HG03460 (cell line): ENCODE measurements around the gene ATP5F1A.
"Not testable (repeated sequence)": the region's sequence is repeated elsewhere in the genome, so short reads cannot be mapped to it uniquely, and the experiment has no call there.

Experiments used
- ATAC-seq: cut with Tn5 transposase; IDR thresholded peaks from one replicate; pipeline ENCODE4 v1.9.1; 2021; ENCODE audit not compliant: unreplicated experiment

ATP5F1A gene

DNA sequence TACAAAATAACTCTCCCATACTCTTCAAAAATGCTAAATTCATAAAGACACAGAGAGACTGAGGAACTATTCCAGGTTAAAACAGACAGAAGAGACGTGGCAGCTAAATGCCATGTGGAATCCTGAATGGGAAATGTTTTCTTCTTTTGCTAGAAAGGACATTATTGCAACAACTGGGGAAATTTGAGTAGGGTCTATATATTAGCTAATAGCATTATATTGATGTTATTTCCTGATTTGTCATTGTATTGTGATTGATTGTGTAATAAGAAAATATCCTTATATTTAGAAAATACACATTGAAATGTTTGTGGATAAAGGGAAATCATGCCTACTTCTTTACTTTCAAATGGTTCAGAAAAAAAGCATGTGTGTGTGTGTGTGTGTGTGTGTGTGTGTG is 49.5 kb downstream of the ATP5F1A start:
- no peak for ATAC-seq

DNA sequence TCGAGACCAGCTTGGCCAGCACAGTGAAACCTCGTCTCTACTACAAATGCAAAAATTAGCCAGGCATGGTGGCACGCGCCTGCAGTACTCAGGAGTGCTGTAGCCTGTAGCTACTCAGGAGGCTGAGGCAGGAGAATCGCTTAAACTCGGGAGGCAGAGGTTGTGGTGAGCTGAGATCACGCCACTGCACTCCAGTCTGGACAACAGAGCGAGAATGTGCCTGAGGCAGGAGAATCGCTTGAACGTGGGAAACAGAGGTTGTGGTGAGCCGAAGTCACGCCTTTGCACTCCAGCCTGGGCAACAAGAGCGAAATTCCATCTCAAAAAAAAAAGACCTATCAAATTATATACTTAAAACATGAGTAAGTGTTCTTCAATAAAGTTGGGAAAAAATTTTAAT is 50.7 kb downstream of the ATP5F1A start:
- not testable (repeated sequence) for ATAC-seq

DNA sequence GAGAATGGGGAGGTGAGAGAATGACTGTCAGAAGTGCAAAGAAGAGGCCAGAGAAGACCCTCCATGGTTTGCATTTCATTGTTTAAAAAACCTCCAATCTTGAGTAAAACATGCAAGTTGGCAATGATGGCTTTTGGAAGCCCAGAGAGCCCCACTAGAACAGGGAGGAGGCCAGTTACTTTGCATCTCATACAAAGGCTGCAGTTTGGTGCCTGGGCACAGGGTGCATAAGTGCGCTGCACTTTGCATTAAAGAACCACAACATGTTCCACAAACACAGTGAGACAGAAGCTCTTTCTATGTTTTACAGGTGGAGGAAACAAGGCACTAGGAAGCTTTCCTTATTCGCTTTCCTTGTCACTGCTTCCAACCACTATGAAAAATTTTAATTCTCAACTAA is 51.4 kb downstream of the ATP5F1A start:
- ATAC-seq, result no peak

GRCh38 chr18:46046126-46046525 is 52.0 kb downstream of the ATP5F1A start:
- ATAC-seq, result no peak

- no peak for ATAC-seq
Observed at GRCh38 chr18:46042571-46043123, 55.4 kb downstream of the ATP5F1A start.

GRCh38 chr18:46040747-46041104 is 57.4 kb downstream of the ATP5F1A start:
- ATAC-seq, result no peak

GRCh38 chr18:46040033-46040746 is 57.9 kb downstream of the ATP5F1A start:
- ATAC-seq, result no peak

DNA sequence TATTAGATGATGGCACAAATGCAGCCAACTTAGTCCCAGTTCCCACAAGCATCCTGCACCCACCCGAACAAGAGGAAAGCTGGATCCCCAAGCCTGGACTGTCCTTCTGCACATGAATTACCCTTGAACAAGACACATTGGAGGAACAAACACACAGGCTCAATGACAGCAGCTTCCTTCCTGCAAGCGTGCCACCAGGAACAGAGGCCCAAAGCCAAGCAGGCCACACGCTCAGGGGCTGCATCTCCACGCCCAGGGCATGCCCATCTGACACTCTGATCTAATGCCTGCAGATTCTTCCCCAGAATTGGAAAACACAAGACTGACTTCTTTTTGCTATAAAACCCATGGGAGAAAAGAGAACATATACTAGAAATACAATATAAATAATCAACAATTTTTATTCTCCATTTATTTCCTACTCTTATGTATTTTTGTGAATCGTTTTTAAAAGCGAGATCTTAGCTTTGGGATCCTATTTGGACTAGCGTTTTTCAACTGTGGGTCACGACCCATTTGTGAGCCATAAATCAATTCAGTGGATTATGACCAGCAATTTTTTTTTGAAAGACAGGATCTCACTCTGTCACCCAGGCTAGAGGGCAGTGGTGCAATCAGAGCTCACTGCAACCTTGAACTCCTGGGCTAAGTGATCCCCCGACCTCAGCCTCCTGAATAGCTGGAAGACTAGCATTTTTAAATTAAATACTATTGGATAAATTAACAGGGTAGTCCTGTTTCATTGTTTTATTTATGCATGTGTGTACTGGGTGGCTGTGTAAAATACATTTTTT is 60.4 kb downstream of the ATP5F1A start:
- no peak for ATAC-seq

DNA sequence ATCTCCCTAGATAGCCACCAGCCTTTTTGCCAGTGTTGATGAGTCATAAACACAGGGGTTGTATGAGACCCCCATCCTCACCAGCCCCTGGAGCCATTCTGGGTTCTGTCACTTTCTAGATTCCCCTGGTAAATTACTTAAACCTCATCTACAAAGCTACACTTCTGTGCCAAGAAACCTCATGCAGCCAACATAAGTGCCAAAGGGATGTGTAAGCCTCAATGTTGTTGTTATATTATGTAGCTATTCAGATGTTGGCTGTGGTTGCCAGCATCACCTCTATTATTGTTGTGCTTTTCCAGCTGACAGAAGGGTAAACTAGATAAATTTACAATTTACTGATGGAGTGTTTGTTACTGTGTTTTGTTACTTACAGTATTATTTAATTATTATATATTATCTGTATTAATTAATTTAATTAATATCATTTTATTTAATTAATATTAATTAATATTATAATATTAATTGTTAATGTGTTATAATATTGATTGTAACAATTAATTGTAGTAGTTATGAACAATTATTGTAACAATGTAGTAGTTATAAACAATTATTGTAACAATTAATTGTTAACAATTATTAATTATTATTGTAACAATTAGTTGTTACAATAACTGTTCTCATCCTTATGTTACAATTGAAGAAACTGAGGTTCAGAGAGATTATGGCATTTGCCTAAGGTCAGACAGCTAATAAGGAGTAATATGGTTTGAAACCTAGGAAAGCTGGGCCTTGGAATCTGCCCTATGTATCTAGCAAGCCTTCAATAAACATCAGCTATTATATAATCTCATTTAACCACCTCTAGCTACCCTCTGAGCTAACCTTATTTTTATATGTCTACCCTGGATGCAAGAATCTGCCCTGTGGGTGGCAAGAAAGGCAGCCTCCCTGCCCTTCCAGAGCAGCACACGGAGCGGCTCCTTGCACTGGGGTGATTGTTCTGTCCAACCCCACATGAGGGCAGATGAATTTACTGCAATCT is 62.1 kb downstream of the ATP5F1A start:
- no peak for ATAC-seq

DNA sequence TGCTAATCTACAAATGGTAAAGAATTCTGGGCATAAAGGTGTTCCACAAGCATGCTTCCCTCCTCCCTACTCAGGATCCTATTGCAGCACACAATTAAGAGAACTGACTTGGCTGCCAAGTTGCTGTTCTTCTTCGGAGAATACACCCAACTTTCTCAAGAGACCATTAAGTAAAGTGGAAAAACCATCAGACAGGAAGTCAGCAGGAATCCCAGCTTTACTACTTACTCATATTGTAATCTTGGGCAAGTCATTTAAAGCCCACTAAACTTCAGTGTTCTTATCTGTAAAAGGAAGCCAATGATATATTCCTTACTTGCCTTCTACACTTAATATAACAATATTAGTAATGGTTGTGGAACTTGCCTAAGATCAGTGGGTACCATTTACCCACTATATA is 63.9 kb downstream of the ATP5F1A start:
- ATAC-seq, result no peak

DNA sequence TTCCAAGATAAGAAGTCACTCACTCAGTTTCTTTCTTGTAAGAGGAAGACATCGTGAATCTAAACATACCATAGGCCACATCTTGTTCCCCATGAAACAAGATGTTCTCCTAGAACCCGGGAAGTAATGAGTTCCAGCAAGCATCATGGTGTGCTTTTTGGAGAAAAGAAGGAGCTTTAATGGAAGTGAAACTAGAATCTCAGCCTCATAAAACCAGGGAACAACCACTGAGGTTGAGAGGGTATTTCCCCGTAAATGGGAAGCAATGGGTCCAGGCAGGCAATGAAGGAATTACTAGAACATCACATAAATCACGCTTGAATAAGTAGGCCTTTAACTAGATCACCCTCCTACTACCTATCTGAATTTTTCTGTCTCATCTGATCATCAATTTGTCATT is 66.4 kb downstream of the ATP5F1A start:
- ATAC-seq, result no peak
